Liver (tissue), 9 donors: ENCODE measurements around the gene SLU7. TPM values are rescaled to one million over a fixed set of nuclear protein-coding genes. Genes with fewer than 3 reads are reported as not detected.

Experiments used
- DNase-seq: peaks from one replicate; pipeline ENCODE4 v3.0.0-alpha.2; 2017; ENCODE audit warnings: low spot score
- H3K27ac ChIP-seq, 2 donors: one replicate each; pipeline ENCODE4 v1.7.0; 2013; ENCODE audit warnings: inconsistent platforms in 2 of 2, low read length in 2 of 2, control low read depth in 1 of 2, low read depth in 1 of 2, mild to moderate bottlenecking in 1 of 2
- H3K27me3 ChIP-seq, 4 donors: one replicate each; pipeline versions ENCODE4 v1.6.1 to v1.7.0; 2013; ENCODE audit warnings: low read length in 3 of 4, inconsistent platforms in 1 of 4, mild to moderate bottlenecking in 1 of 4, moderate library complexity in 1 of 4; ENCODE audit not compliant: control insufficient read depth in 4 of 4, insufficient read depth in 4 of 4
- H3K36me3 ChIP-seq, 4 donors: one replicate each; pipeline versions ENCODE4 v1.6.1 to v1.7.0; 2013; ENCODE audit warnings: low read length in 3 of 4, mild to moderate bottlenecking in 3 of 4, low read depth in 1 of 4, moderate library complexity in 1 of 4; ENCODE audit not compliant: control insufficient read depth in 4 of 4, insufficient read depth in 3 of 4
- H3K4me1 ChIP-seq, 4 donors: one replicate each; pipeline versions ENCODE4 v1.6.1 to v1.7.0; 2013; ENCODE audit warnings: low read length in 3 of 4, mild to moderate bottlenecking in 3 of 4, moderate library complexity in 1 of 4; ENCODE audit not compliant: control insufficient read depth in 4 of 4, insufficient read depth in 4 of 4
- H3K4me3 ChIP-seq, 3 donors: one replicate each; pipeline versions ENCODE4 v1.6.1 to v1.7.0; 2013; ENCODE audit warnings: low read length in 3 of 3, control low read depth in 1 of 3, low read depth in 1 of 3, mild to moderate bottlenecking in 1 of 3
- H3K9ac ChIP-seq, 2 donors: one replicate each; pipeline ENCODE4 v1.7.0; 2013; ENCODE audit warnings: low read length in 2 of 2, mild to moderate bottlenecking in 2 of 2, moderate library complexity in 2 of 2, control low read depth in 1 of 2, low read depth in 1 of 2
- H3K9me3 ChIP-seq, 4 donors: one replicate each; pipeline versions ENCODE4 v1.6.1 to v1.7.0; 2013; ENCODE audit warnings: low read length in 3 of 4; ENCODE audit not compliant: control insufficient read depth in 4 of 4
- ATF3 ChIP-seq: IDR thresholded peaks from 2 replicates; pipeline ENCODE4 v1.6.1; 2016; ENCODE audit warnings: antibody characterized with exemption
- CTCF ChIP-seq: fragments of 150-350 bp; IDR thresholded peaks from 2 replicates; pipeline ENCODE4 v1.5.1; 2017; ENCODE audit warnings: improper control_type of control experiment, low read depth, low read length; ENCODE audit not compliant: missing input control
- EGR1 ChIP-seq, 2 donors: IDR thresholded peaks; 2 replicates each; pipeline ENCODE4 v1.6.1; 2016 to 2018; ENCODE audit warnings: antibody characterized with exemption in 2 of 2, low read depth in 2 of 2
- FOXA1 ChIP-seq: IDR thresholded peaks from 2 replicates; pipeline ENCODE4 v1.6.1; 2016; ENCODE audit warnings: antibody characterized with exemption
- FOXA2 ChIP-seq: IDR thresholded peaks from 2 replicates; pipeline ENCODE4 v1.6.1; 2016; ENCODE audit warnings: antibody characterized with exemption
- GABPA ChIP-seq, 2 donors: IDR thresholded peaks in 1 of 2; conservative IDR thresholded peaks in 1 of 2; 2 replicates each; pipeline ENCODE4 v1.6.1; 2016; ENCODE audit warnings: antibody characterized with exemption in 2 of 2, mild to moderate bottlenecking in 1 of 2, moderate library complexity in 1 of 2
- HNF4A ChIP-seq, 2 donors: conservative IDR thresholded peaks; 2 replicates each; pipeline ENCODE4 v1.6.1; 2016; ENCODE audit warnings: antibody characterized with exemption in 2 of 2, mild to moderate bottlenecking in 2 of 2
- HNF4G ChIP-seq: IDR thresholded peaks from 2 replicates; pipeline ENCODE4 v1.6.1; 2016; ENCODE audit warnings: antibody characterized with exemption
- JUND ChIP-seq, 2 donors: IDR thresholded peaks; 2 replicates each; pipeline ENCODE4 v1.6.1; 2016; ENCODE audit warnings: antibody characterized with exemption in 2 of 2
- MAX ChIP-seq: IDR thresholded peaks from 2 replicates; pipeline ENCODE4 v1.6.1; 2016; ENCODE audit warnings: antibody characterized with exemption
- NR2F2 ChIP-seq: IDR thresholded peaks from 2 replicates; pipeline ENCODE4 v1.6.1; 2016; ENCODE audit warnings: antibody characterized with exemption
- RAD21 ChIP-seq, 2 donors: IDR thresholded peaks; 2 replicates each; pipeline ENCODE4 v1.6.1; 2016; ENCODE audit warnings: antibody characterized with exemption in 2 of 2, mild to moderate bottlenecking in 2 of 2
- REST ChIP-seq: IDR thresholded peaks from 2 replicates; pipeline ENCODE4 v1.6.1; 2016; ENCODE audit warnings: antibody characterized with exemption, mild to moderate bottlenecking
- RXRA ChIP-seq, 2 donors: IDR thresholded peaks; 2 replicates each; pipeline ENCODE4 v1.6.1; 2017 to 2018; ENCODE audit warnings: antibody characterized with exemption in 2 of 2, mild to moderate bottlenecking in 1 of 2
- SP1 ChIP-seq: IDR thresholded peaks from 2 replicates; pipeline ENCODE4 v1.6.1; 2018; ENCODE audit warnings: antibody characterized with exemption, mild to moderate bottlenecking
- TAF1 ChIP-seq: conservative IDR thresholded peaks from 2 replicates; pipeline ENCODE4 v1.6.1; 2016; ENCODE audit warnings: antibody characterized with exemption, mild to moderate bottlenecking
- YY1 ChIP-seq: IDR thresholded peaks from 2 replicates; pipeline ENCODE4 v1.6.1; 2016; ENCODE audit warnings: antibody characterized with exemption, mild to moderate bottlenecking
- ZBTB33 ChIP-seq: IDR thresholded peaks from 2 replicates; pipeline ENCODE4 v1.6.1; 2016; ENCODE audit warnings: antibody characterized with exemption
- WGBS: extraction: QIAGEN DNeasy Blood & Tissue Kit; methylation state at CpG from one replicate; pipeline ENCODE4 v1.1.7; 2013; 5-methylcytosine and 5-hydroxymethylcytosine counted together
- polyA plus RNA-seq, 2 donors: library from polyadenylated mRNA; stranded (reverse) in 1 of 2; unstranded in 1 of 2; fragments of 200-250 nt in 1 of 2; fragments of >200 nt in 1 of 2; fragmentation: Nextera tagmentation in 1 of 2; extraction: Ambion mirVana in 1 of 2; gene quantifications; one replicate each; pipeline versions ENCODE4 v1.2.1 to v1.2.3, GENCODE V29; 2013 to 2015
- total RNA-seq, 2 donors: library from RNA; depleted of rRNA; stranded (reverse); fragments of >200 nt; gene quantifications; one replicate each; pipeline ENCODE4 v1.2.3, GENCODE V29; 2014
- donor health status: healthy.
- donor health status: healthy.
- donor health status: healthy.
- donor health status: healthy.
- donor health status: healthy.

The SLU7 gene
- total and polyA plus RNA-seq, 4 donors: 7.1 to 21.8 (median 17.6) TPM

- Histone ChIP-seq H3K36me3 (no peaks in the 10 kb centered on the region), H3K27ac (no peak overlapping the region), H3K27me3 (no peaks in the 10 kb centered on the region), H3K9ac (no peak overlapping the region), H3K4me1 (no peaks in the 10 kb centered on the region), H3K9me3 (no peaks in the 10 kb centered on the region), H3K4me3 (no peak overlapping the region)
- 99% methylated on average over 4 of the region's 4 CpGs for WGBS
- no peak for DNase-seq
- TF ChIP-seq GABPA (IDR thresholded peaks at IDR 0.05 in 1 of 2, conservative IDR thresholded peaks at IDR 0.05 in 1 of 2) (no peak), HNF4G (no peak), FOXA2 (no peak), ATF3 (no peak), TAF1 (no peak), MAX (no peak), REST (no peak), CTCF (no peak), NR2F2 (no peak), JUND (IDR thresholded peaks at IDR 0.05) (no peak), SP1 (no peak), ZBTB33 (no peak), YY1 (no peak)
These were observed 8.7 kb upstream of the SLU7 start for GRCh38 chr5:160427607-160428006.

- no peak overlapping the region for H3K4me3 ChIP-seq
- no peak overlapping the region for H3K27ac ChIP-seq
- no peak for DNase-seq
- H3K9me3 ChIP-seq: no peaks in the 10 kb centered on the region
- no peaks in the 10 kb centered on the region for H3K36me3 ChIP-seq
- H3K4me1 ChIP-seq: peaks cover 0 to 11% (median 6%) of the 10 kb centered on the region in 4 donors
- no peaks in the 10 kb centered on the region for H3K27me3 ChIP-seq
- WGBS: 68% methylated on average over 2 of the region's 2 CpGs
- H3K9ac ChIP-seq: no peak overlapping the region
- TF ChIP-seq JUND (IDR thresholded peaks at IDR 0.05) (no peak), ZBTB33 (no peak), RAD21 (IDR thresholded peaks at IDR 0.05) (no peak), YY1 (no peak), HNF4A (conservative IDR thresholded peaks at IDR 0.05) (no peak), MAX (no peak), GABPA (IDR thresholded peaks at IDR 0.05 in 1 of 2, conservative IDR thresholded peaks at IDR 0.05 in 1 of 2) (no peak), HNF4G (no peak), FOXA1 (no peak), NR2F2 (no peak), SP1 (no peak), RXRA (IDR thresholded peaks at IDR 0.05) (no peak), TAF1 (no peak), CTCF (no peak), ATF3 (no peak), EGR1 (IDR thresholded peaks at IDR 0.05; ENCODE audit: low read depth in 2 of 2) (no peak)
These were observed 4.2 kb upstream of the SLU7 start for GRCh38 chr5:160423099-160423498.
